Mesothelial cell of epicardium (in vitro differentiated cells): ENCODE data around the gene OTOP3. TPM values are rescaled to one million over a fixed set of nuclear protein-coding genes. Genes with fewer than 3 reads are reported as not detected.

Source experiments
- DNase-seq, 2 experiments: peaks; one replicate each; pipeline ENCODE4 v3.0.0; 2021; ENCODE audit warnings: low spot score in 2 of 2; ENCODE audit not compliant: unreplicated experiment in 2 of 2
- H3K27ac Mint-ChIP-seq: 2 replicates; pipeline ENCODE4 v1.8.0; 2021; ENCODE audit warnings: mixed read lengths
- H3K27me3 Mint-ChIP-seq: 2 replicates; pipeline ENCODE4 v1.8.0; 2021; ENCODE audit warnings: low read depth, mixed read lengths
- H3K36me3 Mint-ChIP-seq: 2 replicates; pipeline ENCODE4 v1.8.0; 2021; ENCODE audit warnings: mixed read lengths
- H3K4me1 Mint-ChIP-seq: 2 replicates; pipeline ENCODE4 v1.8.0; 2021; ENCODE audit warnings: mixed read lengths
- H3K4me3 Mint-ChIP-seq: 2 replicates; pipeline ENCODE4 v1.8.0; 2021; ENCODE audit warnings: mild to moderate bottlenecking, moderate library complexity, mixed read lengths
- H3K9me3 Mint-ChIP-seq: 2 replicates; pipeline ENCODE4 v1.8.0; 2021; ENCODE audit warnings: mixed read lengths
- total RNA-seq: library from RNA; stranded (reverse); gene quantifications from 3 replicates; pipeline ENCODE4 v1.2.1, GENCODE V29; 2021
- TF ChIP-seq, protein P1 (sequence below): fragments of 200-600 bp; sonication (generic); IDR thresholded peaks from one replicate; pipeline ENCODE4 v1.5.0; 2021; ENCODE audit warnings: antibody characterized with exemption; ENCODE audit not compliant: unreplicated experiment

Gene OTOP3
- total RNA-seq, 1 donor from 2014 or later = not detected

GRCh38 chr17:74923538-74924249, 12.0 kb upstream of the OTOP3 start:
- TF ChIP-seq, protein P1, sequence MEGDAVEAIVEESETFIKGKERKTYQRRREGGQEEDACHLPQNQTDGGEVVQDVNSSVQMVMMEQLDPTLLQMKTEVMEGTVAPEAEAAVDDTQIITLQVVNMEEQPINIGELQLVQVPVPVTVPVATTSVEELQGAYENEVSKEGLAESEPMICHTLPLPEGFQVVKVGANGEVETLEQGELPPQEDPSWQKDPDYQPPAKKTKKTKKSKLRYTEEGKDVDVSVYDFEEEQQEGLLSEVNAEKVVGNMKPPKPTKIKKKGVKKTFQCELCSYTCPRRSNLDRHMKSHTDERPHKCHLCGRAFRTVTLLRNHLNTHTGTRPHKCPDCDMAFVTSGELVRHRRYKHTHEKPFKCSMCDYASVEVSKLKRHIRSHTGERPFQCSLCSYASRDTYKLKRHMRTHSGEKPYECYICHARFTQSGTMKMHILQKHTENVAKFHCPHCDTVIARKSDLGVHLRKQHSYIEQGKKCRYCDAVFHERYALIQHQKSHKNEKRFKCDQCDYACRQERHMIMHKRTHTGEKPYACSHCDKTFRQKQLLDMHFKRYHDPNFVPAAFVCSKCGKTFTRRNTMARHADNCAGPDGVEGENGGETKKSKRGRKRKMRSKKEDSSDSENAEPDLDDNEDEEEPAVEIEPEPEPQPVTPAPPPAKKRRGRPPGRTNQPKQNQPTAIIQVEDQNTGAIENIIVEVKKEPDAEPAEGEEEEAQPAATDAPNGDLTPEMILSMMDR = peak; percentile 92
- Mint-ChIP-seq H3K27me3 (peaks cover 62% of the 10 kb centered on the region), H3K36me3 (no peaks in the 10 kb centered on the region), H3K27ac (no peak overlapping the region), H3K4me3 (peak overlapping the region; percentile 67), H3K9me3 (no peaks in the 10 kb centered on the region), H3K4me1 (peaks cover 27% of the 10 kb centered on the region)
- peak; percentile 66 to 80 for DNase-seq

GRCh38 chr17:74924250-74924948, 11.3 kb upstream of the OTOP3 start, which contains the start of gene OTOP2:
Gene OTOP2, plus strand, starts transcription at chr17:74924273. Its CDS starts 360 bp downstream, at chr17:74924633.
- H3K9me3 Mint-ChIP-seq = no peaks in the 10 kb centered on the region
- no peaks in the 10 kb centered on the region for H3K36me3 Mint-ChIP-seq
- no peak for DNase-seq
- peaks cover 27% of the 10 kb centered on the region for H3K4me1 Mint-ChIP-seq
- TF ChIP-seq, protein P1 = no peak
- H3K27ac Mint-ChIP-seq = no peak within 1 kb of the TSS
- H3K27me3 Mint-ChIP-seq = peaks cover 68% of the 10 kb centered on the region
- H3K4me3 Mint-ChIP-seq = peak within 1 kb of the TSS; percentile 67

- Mint-ChIP-seq H3K4me3 (no peak overlapping the region), H3K27ac (no peak overlapping the region), H3K36me3 (no peaks in the 10 kb centered on the region), H3K4me1 (peaks cover 27% of the 10 kb centered on the region), H3K9me3 (no peaks in the 10 kb centered on the region), H3K27me3 (peaks cover 74% of the 10 kb centered on the region)
- no peak for DNase-seq
- TF ChIP-seq, protein P1 = no peak
Observed at GRCh38 chr17:74925242-74925641, 10.5 kb upstream of the OTOP3 start.

- H3K9me3 Mint-ChIP-seq = no peaks in the 10 kb centered on the region
- H3K27ac Mint-ChIP-seq = no peak overlapping the region
- no peak overlapping the region for H3K4me3 Mint-ChIP-seq
- TF ChIP-seq, protein P1 = no peak
- no peak for DNase-seq
- H3K27me3 Mint-ChIP-seq = peaks cover 96% of the 10 kb centered on the region
- no peaks in the 10 kb centered on the region for H3K36me3 Mint-ChIP-seq
- peaks cover 6% of the 10 kb centered on the region for H3K4me1 Mint-ChIP-seq
Observed at GRCh38 chr17:74928786-74929185, 6.9 kb upstream of the OTOP3 start.

GRCh38 chr17:74930535-74931036, 5.1 kb upstream of the OTOP3 start:
- Mint-ChIP-seq H3K27me3 (peaks cover 95% of the 10 kb centered on the region), H3K27ac (no peak overlapping the region), H3K4me1 (peaks cover 2% of the 10 kb centered on the region), H3K4me3 (no peak overlapping the region), H3K9me3 (no peaks in the 10 kb centered on the region), H3K36me3 (no peaks in the 10 kb centered on the region)
- TF ChIP-seq, protein P1 = no peak
- DNase-seq = no peak
